GM20431 (cell line): Measurements from ENCODE around the gene PLD6.

Source experiments
- in situ Hi-C: fragments of 300-500 bp; cut with MseI, MboI; formaldehyde crosslinking; loops from one replicate; pipeline ENCODE4 v1.15.0; 2020; ENCODE audit warnings: low sequenced_read_pairs; ENCODE audit not compliant: unreplicated experiment

PLD6 gene

GRCh38 chr17:17227608-17228520, 21.7 kb upstream of the PLD6 start:
- in situ Hi-C loops: no loop called here

- in situ Hi-C loops: no loop called here
Observed at GRCh38 chr17:17226451-17227265, 20.5 kb upstream of the PLD6 start.

- in situ Hi-C loops: no loop called here
Observed at GRCh38 chr17:17225901-17226300, 19.8 kb upstream of the PLD6 start.

- in situ Hi-C loops: no loop called here
Observed at GRCh38 chr17:17224137-17224536, 18.0 kb upstream of the PLD6 start.

GRCh38 chr17:17223736-17224135, 17.6 kb upstream of the PLD6 start:
- in situ Hi-C loops: no loop called here

GRCh38 chr17:17221329-17221728, 15.2 kb upstream of the PLD6 start:
- in situ Hi-C loops: no loop called here

GRCh38 chr17:17220529-17220928, 14.4 kb upstream of the PLD6 start:
- in situ Hi-C loops: no loop called here

- in situ Hi-C loops: no loop called here
Observed at GRCh38 chr17:17217995-17218394, 11.9 kb upstream of the PLD6 start.

GRCh38 chr17:17216776-17217175, 10.6 kb upstream of the PLD6 start:
- in situ Hi-C loops: no loop called here

- in situ Hi-C loops: no loop called here
Observed at GRCh38 chr17:17216236-17216635, 10.1 kb upstream of the PLD6 start.

GRCh38 chr17:17215575-17215974, 9.4 kb upstream of the PLD6 start:
- in situ Hi-C loops: no loop called here

GRCh38 chr17:17214646-17215436, 8.7 kb upstream of the PLD6 start:
- in situ Hi-C loops: no loop called here

- in situ Hi-C loops: no loop called here
Observed at GRCh38 chr17:17213775-17214174, 7.6 kb upstream of the PLD6 start.

- in situ Hi-C loops: no loop called here
Observed at GRCh38 chr17:17207998-17208397, 1.9 kb upstream of the PLD6 start.

GRCh38 chr17:17206913-17207335, 791 bp upstream of the PLD6 start:
- in situ Hi-C loops: no loop called here

- in situ Hi-C loops: no loop called here
Observed at GRCh38 chr17:17205368-17206123, 587 bp downstream of the PLD6 start.

- in situ Hi-C loops: no loop called here
Observed at GRCh38 chr17:17204635-17205231, 1.4 kb downstream of the PLD6 start.

GRCh38 chr17:17204041-17204591, 2.0 kb downstream of the PLD6 start:
- in situ Hi-C loops: no loop called here

- in situ Hi-C loops: no loop called here
Observed at GRCh38 chr17:17203173-17203730, 2.9 kb downstream of the PLD6 start.
